ENCODE results near the gene GAMT.

The GAMT gene

DNA sequence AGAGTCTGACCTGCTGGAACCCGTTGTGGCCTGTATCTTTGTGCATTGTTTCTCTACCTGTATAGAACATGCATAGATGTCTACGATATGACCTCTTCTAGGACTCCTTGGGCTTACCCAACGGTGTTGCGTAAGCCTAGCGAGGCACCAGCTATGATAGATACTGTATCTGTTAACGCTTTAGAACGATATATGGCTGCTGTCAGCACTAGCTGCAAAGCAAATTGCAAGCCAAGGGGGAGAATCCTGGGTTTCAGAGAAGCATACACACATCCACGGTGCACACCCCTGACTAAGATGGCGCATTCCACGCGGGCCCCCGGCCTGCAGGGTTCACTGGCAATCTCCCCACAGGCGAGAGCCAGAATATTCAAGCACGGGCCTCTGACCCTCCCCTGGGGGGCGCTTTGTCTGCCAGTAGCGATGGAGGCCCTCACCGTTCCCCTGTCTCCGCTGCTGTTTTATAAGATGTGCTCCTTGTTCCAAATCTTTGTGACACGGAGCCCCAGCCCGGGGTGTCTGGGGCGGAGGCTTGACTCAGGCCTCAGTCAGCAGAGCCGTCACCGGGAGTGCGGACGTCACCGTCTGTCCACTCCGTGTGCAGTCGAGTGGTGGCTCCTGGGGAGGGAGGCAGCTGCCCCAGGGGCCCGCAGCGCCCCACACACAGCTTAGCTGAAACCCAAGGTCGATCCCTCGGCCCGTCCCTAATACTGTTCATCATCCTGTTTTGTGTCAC lies 23.9 kb upstream of the GAMT start:
- DNase-seq (ENCODE audit: extremely low read depth, low read depth) = no peak
- TF ChIP-seq, protein P1, sequence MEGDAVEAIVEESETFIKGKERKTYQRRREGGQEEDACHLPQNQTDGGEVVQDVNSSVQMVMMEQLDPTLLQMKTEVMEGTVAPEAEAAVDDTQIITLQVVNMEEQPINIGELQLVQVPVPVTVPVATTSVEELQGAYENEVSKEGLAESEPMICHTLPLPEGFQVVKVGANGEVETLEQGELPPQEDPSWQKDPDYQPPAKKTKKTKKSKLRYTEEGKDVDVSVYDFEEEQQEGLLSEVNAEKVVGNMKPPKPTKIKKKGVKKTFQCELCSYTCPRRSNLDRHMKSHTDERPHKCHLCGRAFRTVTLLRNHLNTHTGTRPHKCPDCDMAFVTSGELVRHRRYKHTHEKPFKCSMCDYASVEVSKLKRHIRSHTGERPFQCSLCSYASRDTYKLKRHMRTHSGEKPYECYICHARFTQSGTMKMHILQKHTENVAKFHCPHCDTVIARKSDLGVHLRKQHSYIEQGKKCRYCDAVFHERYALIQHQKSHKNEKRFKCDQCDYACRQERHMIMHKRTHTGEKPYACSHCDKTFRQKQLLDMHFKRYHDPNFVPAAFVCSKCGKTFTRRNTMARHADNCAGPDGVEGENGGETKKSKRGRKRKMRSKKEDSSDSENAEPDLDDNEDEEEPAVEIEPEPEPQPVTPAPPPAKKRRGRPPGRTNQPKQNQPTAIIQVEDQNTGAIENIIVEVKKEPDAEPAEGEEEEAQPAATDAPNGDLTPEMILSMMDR (IDR thresholded peaks at IDR 0.05; ENCODE audit: low read depth, low read length) = no peak

DNA sequence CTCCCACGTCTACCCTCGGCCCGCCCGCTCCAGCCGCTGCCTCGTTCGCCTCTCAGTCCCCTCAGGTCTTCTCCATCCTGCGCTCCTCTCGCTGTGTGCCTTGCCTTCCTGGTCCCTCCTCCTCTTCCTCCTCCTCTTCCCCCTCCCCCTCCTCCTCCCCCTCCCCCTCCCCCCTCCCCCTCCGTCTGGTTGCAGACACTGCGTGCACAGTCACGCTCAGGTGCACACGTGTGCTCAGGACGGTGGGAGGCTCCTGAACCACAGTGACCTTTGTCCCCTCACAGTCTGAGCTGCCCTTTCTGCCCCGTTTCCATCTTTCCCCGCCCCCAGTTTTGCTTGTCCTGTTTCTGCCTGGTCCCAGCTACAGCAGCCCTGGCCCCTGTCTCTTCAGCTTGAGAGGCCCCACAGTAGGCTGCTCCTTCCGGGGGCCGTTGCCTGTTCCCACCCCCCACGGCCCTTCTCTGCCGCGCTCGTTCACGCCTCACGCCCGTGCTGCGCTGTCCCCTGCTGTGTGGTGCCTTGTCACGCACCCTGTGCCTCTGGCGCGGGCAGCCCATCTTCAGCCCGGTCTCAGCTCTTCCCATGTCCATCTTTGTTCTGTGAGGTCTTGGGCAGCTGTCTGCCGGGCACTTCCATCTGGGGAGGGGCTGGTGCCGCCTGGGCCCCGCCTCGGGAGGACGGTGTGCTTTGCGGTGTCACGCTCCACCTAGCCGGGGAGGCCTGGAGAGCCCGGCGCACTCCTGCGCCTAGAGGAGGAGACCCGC lies 23.0 kb upstream of the GAMT start:
- TF ChIP-seq, protein P1 (IDR thresholded peaks at IDR 0.05; ENCODE audit: low read depth, low read length) = no peak
- no peak for DNase-seq (ENCODE audit: extremely low read depth, low read depth)

DNA sequence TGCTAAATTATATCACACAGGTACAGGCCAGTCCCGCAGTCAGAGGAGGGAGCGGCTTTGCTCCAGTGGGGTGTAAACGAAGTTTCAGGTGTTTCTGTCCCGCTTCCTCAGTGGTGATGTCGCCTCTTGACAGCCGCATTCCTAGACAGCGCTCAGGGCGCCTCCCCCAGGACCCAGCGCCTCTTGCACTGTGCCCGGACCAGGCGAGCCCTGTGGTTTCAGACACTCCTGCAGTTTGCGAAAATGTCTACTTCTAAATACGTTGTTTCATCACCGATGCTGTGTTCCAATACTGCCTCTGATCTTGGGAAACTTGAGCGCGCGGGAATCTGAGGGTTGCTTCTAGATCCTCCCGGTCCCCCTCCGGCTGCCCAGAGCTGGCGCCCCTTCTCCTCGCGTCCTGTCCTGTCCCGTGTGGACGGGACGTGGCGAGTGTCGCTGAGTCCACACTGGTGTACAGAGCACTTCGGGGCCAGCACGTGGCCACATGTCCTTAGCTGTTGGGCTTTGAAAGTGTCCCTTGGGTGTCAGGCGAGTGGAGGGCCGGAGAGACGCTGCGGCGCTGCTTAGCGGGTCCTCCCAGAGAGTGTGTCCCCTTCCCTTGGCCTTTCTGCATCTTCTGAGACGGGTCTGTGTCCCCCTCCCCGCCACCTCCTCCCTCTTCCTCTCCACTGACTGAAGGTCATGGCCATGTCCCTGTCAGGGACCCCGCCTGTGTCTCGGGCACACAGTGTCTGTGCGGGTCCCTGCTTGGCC lies 22.3 kb upstream of the GAMT start:
- TF ChIP-seq, protein P1 (IDR thresholded peaks at IDR 0.05; ENCODE audit: low read depth, low read length) = no peak
- DNase-seq (ENCODE audit: extremely low read depth, low read depth) = no peak

DNA sequence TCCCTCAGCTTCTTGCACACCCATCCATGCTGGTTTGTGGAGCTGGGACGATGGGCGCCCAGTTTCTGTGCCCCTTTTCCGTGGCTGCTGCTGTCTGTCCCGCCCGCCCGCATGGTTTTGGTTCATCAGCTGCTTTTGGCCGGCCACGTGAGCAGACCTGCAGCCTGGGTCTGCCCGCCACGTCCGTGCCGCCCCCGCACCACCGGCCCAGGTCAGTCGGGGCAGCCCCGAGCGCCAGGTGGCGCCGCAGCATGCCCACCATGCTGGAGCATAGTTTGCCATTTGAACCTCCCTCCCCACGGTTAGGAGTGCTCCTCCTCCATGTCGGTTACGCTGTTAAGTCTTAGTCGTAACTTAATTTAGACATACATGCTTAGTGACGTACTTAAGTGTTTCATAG lies 21.6 kb upstream of the GAMT start:
- DNase-seq (ENCODE audit: extremely low read depth, low read depth) = no peak

GRCh38 chr19:1422360-1422759 lies 21.0 kb upstream of the GAMT start:
- TF ChIP-seq, protein P1 (IDR thresholded peaks at IDR 0.05; ENCODE audit: low read depth, low read length) = no peak
- no peak for DNase-seq (ENCODE audit: extremely low read depth, low read depth)

More for the DNA sequence above, 21.6 kb upstream of the GAMT start:
- TF ChIP-seq, protein P1 (IDR thresholded peaks at IDR 0.05; ENCODE audit: low read depth, low read length) = no peak

GRCh38 chr19:1421958-1422305 lies 20.6 kb upstream of the GAMT start:
- TF ChIP-seq, protein P1 (IDR thresholded peaks at IDR 0.05; ENCODE audit: low read depth, low read length) = no peak
- DNase-seq (ENCODE audit: extremely low read depth, low read depth) = no peak
